ENCODE data around the gene KIF24.

DNA sequence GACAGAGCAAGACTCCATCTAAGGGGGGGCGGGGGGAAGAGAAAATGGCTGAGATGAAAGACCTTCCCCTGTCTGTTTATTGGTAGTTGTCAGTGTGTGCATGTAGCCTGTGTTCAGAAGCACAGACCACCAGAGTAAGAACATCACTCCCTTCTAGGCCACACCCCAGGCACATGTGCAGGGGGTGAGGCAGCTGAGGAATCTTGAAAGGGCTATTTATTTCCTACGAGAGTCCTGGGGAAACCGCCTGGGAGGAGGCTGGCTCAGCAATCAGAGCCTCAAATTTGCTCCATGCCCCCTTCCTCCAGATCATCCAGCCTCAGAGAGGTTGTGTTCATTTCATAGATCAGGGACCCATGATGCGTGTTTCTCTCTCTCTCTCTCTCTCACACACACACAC, 40.6 kb upstream of the KIF24 start:
- TF ChIP-seq POLR2A (IDR thresholded peaks at IDR 0.05; ENCODE audit: control extremely low read depth in 1 of 2, low read depth in 2 of 2, low read length in 2 of 2) (no peak), KDM4A (IDR thresholded peaks at IDR 0.05; ENCODE audit: low read depth, low read length, severe bottlenecking) (no peak), EP300 (IDR thresholded peaks at IDR 0.05; ENCODE audit: borderline replicate concordance in 1 of 2, low read depth in 2 of 2, low read length in 2 of 2) (no peak)

All from H1 (cell line).